AG04450 (cell line): ENCODE measurements around the gene SHISA6. TPM values are rescaled to one million over a fixed set of nuclear protein-coding genes. Genes with fewer than 3 reads are reported as not detected.

Experiments
- CTCF ChIA-PET: fragments of 300-600, 350-600 bp; formaldehyde crosslinking; extraction: SDS; loops from one replicate; lab custom pipeline; 2022; ENCODE audit warnings: antibody characterized with exemption, inconsistent platforms; lab: Charles Lee
- POLR2A ChIA-PET: fragments of 350-600 bp; formaldehyde crosslinking; extraction: SDS; loops from one replicate; lab custom pipeline; 2021; ENCODE audit warnings: antibody characterized with exemption, inconsistent platforms; lab: Yijun Ruan, JAX
- DNase-seq: peaks from one replicate; pipeline ENCODE4 v3.0.0-alpha.2; 2011; ENCODE audit warnings: low read depth, low spot score
- H3K27ac ChIP-seq: one replicate; pipeline ENCODE4 v1.5.1; 2012; ENCODE audit warnings: low read depth, low read length, control low read depth
- H3K27me3 ChIP-seq: one replicate; pipeline ENCODE4 v1.6.0; 2012; ENCODE audit warnings: low read length; ENCODE audit not compliant: control insufficient read depth, insufficient read depth
- H3K4me3 ChIP-seq: 2 replicates; pipeline ENCODE4 v1.5.1; 2011; ENCODE audit warnings: mild to moderate bottlenecking, low read depth, low read length, control low read depth
- H3K9me3 ChIP-seq: 2 replicates; pipeline ENCODE4 v1.5.1; 2012; ENCODE audit warnings: low read length; ENCODE audit not compliant: control insufficient read depth, insufficient read depth
- polyA plus RNA-seq: library from polyadenylated mRNA; depleted of rRNA; stranded (reverse); fragments of >200 nt; gene quantifications from 2 replicates; pipeline ENCODE4 v1.2.3, GENCODE V29; 2011
- TF ChIP-seq, protein P1 (sequence below): IDR thresholded peaks from 2 replicates; pipeline ENCODE4 v1.5.1; 2011; ENCODE audit warnings: low read depth, low read length, control low read depth, inconsistent platforms

Gene SHISA6
- polyA plus RNA-seq, 1 experiment = not detected

DNA sequence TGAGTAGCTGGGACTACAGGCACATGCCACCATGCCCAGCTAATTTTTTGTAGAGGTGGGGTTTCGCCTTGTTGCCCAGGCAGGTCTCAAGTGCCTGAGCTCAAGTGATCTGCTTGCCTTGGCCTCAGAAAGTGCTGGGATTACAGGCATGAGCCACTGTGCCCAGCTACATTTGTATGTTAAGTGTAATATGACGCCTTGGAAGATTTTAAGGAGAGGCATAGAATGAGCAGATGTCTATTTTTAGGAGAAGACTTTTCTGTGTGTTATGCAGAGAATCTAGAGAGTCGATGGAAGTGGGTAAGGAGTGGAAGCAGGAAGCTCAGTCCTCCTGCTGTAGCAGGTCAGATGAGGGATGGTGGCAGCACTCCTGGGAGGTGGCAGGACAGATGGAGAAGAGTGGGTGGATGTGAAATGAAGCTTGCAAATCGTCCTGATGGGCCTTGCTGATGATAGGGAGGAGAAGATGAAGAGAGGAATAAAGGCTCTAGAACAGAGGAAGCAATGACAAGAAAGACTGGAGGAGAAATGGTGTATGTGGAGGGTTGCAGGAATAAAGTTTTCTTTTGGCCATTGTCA, 125.3 kb downstream of the SHISA6 start:
- peaks cover 24% of the 10 kb centered on the region; the same call in 1 of the 2 replicates for H3K9me3 ChIP-seq
- H3K27me3 ChIP-seq = no peaks in the 10 kb centered on the region
- TF ChIP-seq, protein P1, sequence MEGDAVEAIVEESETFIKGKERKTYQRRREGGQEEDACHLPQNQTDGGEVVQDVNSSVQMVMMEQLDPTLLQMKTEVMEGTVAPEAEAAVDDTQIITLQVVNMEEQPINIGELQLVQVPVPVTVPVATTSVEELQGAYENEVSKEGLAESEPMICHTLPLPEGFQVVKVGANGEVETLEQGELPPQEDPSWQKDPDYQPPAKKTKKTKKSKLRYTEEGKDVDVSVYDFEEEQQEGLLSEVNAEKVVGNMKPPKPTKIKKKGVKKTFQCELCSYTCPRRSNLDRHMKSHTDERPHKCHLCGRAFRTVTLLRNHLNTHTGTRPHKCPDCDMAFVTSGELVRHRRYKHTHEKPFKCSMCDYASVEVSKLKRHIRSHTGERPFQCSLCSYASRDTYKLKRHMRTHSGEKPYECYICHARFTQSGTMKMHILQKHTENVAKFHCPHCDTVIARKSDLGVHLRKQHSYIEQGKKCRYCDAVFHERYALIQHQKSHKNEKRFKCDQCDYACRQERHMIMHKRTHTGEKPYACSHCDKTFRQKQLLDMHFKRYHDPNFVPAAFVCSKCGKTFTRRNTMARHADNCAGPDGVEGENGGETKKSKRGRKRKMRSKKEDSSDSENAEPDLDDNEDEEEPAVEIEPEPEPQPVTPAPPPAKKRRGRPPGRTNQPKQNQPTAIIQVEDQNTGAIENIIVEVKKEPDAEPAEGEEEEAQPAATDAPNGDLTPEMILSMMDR = no peak
- ChIA-PET CTCF (interaction anchor here (0.6 kb wide), 1 partner anchor 1298 kb away, joined by 3 read pairs; no protein-coding TSS in a partner anchor), POLR2A (no interaction called here)
- H3K4me3 ChIP-seq = no peak overlapping the region
- no peak for DNase-seq
- no peak overlapping the region for H3K27ac ChIP-seq

DNA sequence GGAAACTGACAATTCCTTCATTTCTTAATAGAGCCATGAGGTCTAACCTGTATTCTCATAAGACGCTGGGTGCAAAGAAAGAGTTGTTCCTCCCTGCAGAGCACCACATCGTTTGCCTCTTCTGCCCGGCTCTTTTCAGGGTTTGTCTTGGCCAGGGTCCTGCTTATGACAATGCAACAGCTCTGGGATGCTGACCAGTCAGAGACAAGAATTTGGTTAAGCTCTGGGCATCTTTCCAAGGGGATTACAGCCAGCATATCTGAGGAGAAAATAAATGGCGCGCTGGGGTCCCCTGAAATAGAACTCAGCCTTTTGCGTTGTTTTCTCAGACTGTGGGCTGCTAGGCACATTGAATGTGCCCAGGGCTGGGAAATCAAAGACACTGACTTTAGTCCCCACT, 128.6 kb downstream of the SHISA6 start:
- CTCF ChIA-PET = no interaction called here
- POLR2A ChIA-PET = no interaction called here
- no peak for DNase-seq
- no peak overlapping the region for H3K4me3 ChIP-seq
- H3K27ac ChIP-seq = no peak overlapping the region
- TF ChIP-seq, protein P1 = no peak
- peaks cover 19% of the 10 kb centered on the region; the same call in 1 of the 2 replicates for H3K9me3 ChIP-seq
- H3K27me3 ChIP-seq = no peaks in the 10 kb centered on the region

DNA sequence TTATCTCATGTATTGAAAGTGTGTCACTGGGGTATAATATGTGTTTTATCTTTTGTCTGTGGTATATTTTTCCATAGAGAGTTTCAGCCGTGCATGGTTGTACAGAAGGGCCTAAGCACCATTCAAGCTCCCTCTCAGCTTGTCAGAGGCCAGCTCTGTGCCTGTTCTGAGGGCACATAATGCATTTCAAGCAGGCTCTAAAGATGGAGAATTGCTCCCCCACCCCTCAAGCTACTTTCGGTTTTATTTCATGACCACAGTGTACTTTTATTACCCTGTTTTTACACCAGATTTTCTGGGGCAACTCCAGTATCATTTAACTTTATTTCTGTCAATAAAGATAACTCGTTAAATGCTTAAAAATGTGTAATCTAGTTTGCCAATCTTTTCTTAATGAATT, 131.7 kb downstream of the SHISA6 start:
- TF ChIP-seq, protein P1 = no peak
- POLR2A ChIA-PET = no interaction called here
- Histone ChIP-seq H3K27ac (no peak overlapping the region), H3K4me3 (no peak overlapping the region), H3K27me3 (no peaks in the 10 kb centered on the region), H3K9me3 (peaks cover 30% of the 10 kb centered on the region)
- CTCF ChIA-PET = no interaction called here
- DNase-seq = no peak

DNA sequence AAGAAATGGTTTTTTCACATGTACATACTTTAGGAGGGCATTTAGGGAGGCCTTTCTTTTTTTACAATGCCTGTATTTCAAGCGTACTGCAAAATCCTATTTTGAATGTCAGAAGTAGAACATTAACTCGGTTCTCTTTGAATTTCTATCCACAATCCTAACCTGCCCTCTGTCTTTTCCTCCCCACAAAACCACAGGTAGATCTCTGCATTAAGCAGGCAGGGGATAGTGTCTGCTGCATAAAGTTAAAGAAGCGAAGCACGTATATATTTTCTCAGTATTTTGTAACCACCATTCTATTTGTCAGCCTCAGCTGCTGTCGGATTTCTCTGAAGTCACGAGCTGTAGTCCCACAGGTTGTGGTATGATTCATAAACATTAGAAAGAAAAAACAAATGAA, 137.5 kb downstream of the SHISA6 start:
- Histone ChIP-seq H3K9me3 (peaks cover 49% of the 10 kb centered on the region), H3K27ac (no peak overlapping the region), H3K4me3 (no peak overlapping the region), H3K27me3 (peaks cover 2% of the 10 kb centered on the region)
- ChIA-PET CTCF (no interaction called here), POLR2A (no interaction called here)
- TF ChIP-seq, protein P1 = no peak
- DNase-seq = no peak

DNA sequence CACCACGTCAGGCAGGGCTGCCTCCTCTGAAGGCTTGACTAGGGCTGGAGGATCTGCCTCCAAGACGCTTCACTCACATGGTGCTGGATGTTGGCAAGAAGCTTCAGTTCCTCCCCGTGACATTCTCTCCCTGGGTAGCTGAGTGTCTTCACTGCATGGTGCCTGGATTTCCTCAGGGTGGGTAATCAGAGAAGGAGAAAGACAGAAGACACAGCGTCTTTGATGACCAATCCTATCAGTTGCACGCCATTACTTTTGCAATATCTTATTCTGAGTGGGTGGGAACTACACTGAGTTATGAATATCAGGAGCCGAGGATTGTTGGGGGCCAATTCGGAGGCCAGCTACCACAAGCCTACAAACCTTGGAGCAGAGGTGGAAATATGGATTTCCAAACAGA, 139.7 kb downstream of the SHISA6 start:
- Histone ChIP-seq H3K27ac (no peak overlapping the region), H3K27me3 (peaks cover 2% of the 10 kb centered on the region), H3K4me3 (no peak overlapping the region), H3K9me3 (peaks cover 60% of the 10 kb centered on the region)
- CTCF ChIA-PET = no interaction called here
- POLR2A ChIA-PET = no interaction called here
- TF ChIP-seq, protein P1 = no peak
- DNase-seq = no peak
